ENCODE data around the gene ANKRD39.
"Not testable (repeated sequence)": the region's sequence is repeated elsewhere in the genome, so short reads cannot be mapped to it uniquely, and the experiment has no call there.

ANKRD39 gene, protein sequence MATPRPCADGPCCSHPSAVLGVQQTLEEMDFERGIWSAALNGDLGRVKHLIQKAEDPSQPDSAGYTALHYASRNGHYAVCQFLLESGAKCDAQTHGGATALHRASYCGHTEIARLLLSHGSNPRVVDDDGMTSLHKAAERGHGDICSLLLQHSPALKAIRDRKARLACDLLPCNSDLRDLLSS

DNA sequence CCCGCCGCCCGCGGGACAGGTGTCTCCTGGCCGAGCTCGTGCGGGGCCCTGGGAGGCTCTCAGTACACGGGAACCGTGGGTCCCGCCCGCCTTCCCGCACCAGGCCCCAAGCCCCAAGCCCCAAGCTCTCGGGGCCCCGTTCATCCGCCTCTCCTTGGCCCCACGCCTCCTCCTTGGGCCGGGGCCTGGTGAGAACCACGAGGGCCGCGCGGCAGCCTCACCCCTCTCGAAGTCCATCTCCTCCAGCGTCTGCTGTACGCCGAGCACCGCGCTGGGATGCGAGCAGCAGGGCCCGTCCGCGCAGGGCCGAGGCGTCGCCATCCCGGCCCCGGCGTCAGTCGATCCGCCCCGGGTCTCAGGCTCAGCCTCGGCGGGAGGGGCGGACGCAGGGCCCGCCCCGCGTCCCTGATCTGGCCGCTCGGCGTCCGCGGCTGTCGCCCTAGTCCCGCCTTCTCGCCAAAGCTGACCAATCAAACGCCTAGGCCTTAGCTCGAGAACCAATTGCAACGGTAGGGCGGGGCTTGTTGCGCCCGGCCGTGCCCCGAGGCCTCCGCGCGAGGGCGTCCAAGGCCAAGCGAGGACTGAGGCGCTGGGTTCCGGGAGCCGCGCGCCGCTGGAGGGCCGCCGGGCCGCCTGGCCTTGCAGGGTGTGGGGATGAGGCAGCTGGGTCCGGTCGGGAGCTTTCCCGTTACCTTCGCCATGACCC lies at the start of gene ANKRD39:
Gene ANKRD39, minus strand, starts transcription at position 350 of the 706 bp plus-strand sequence. Its CDS starts 29 bp downstream, at position 321.
- DNase-seq (ENCODE audit: low spot score), result peak; percentile 98

DNA sequence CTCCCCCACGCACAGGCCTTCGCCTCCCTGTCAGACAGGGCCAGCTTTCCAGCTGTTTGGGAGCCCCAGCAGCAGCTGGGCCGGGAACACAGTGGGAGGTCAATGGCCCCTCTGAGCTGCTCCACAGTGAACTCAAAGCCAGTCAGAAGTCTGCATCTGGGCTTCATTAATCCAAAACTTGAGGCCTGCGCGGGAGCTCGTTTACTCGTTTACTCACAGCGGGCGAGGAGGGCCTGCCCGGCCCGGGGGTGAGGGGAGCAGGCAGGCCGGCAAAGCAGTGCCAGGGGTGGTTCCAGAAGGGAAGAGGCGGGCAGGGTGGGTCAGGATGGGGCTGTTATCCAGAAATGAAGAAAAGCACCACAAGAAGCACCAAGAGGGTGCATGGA lies 48.9 kb upstream of the ANKRD39 start:
- DNase-seq (ENCODE audit: low spot score), result no peak

DNA sequence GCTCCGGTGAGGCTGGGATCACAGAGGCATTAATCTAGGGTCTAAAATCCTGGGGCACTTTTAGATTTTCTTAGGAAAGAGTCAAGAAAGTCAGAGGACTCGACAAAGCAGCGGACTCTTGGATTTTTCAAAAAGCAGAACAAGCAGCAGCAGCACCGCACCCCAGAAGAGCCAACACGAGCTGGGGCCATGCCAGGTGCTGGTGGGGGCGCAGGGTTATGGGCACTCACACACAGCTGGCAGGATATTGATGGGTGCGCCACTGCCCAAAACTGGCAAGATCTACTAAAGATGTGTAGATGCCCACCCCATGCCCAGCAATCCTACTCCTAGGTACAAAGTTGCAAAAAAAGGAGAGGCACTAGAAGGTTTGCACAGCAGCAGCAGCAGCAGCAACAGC lies 46.0 kb upstream of the ANKRD39 start:
- no peak for DNase-seq (ENCODE audit: low spot score)

DNA sequence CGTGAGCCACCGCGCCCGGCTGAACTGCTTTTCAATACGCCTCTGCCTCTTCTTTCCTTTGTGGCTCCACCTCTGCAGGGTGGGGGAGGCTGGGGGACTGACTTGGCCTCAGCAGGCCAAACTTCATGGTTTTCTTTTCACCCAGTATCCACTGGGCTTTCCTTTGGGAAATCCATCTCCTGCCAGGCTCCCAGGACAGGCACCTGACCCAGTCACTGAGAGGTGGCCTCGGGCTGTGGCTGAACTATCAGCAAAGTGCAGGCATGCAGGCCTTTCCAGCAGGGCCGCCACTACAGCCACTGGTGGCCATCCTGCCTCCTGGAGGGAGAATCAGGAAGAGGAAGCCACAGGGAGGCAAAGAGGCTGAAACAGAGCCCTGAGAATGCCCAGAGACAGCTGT lies 45.5 kb upstream of the ANKRD39 start:
- DNase-seq (ENCODE audit: low spot score), result no peak

DNA sequence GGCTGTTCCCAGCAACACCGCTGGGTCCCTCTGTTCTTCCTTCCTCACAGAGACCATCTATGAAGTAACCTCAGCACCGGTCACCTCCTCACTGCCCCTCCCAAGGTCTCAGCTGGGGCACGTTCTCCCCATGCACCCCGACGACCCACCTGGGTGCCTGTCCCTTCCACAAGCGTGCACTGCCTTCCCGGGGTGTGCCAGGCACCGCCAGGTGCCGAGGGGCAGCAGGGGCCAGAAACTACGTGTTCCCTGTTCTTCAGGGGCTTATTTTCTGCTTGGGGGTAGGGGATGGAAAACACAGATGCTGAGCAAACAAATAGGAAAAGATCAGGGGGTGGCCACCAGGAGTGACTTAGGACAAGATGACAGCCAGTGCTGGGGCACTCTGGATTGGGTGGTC lies 42.4 kb upstream of the ANKRD39 start:
- no peak for DNase-seq (ENCODE audit: low spot score)

DNA sequence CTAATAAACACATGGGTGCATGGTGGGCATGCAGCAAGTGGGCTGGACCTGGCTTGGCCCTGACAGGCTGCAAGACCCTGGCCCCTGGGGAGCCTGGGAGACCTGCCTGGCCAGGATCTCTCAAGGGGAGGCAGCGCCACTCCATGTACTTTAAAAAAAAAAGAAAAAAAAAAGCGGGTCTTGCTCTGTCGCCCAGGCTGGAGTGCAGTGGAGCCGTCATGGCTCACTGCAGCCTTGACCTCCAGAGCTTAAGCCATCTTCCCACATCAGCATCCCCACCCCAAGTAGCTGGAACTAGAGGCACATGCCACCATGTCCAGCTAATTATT lies 41.6 kb upstream of the ANKRD39 start:
- no peak for DNase-seq (ENCODE audit: low spot score)

DNA sequence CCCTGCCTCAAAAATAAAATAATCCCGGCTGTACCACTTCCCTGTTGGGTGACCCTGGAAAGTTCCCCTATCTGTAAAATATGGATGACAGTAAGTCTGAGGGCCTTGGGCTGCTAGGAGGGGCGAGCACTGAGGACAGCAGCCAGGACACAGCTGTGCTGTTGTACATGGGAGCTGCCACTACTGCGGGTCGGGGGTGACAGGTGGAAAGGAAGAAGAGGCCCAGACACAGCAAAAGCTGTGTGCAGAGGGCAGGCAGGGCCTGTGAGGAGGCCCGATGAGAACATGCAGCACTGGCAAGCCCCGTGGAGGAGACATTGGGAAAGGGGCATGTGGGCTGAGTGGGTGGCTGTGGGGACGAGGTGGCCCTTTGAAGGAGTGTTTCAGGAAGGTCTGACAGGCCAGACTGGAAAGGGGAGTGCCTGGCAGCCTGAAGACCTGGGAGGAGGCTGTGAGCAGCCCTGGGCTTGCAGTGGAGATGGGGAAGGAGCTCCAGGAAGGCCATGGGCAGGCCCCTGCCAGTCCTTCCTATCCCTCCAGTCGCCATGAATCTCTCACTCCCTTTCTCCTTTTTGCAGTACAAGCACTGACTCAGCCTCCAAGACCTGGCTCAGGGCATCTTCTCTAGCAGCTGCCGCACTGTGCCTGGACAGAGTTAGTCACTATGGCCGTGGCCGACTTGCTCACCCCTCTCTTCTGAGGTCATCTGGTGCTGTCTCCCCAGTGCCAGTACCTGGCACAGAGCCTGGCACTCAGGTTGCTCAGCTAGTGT lies 41.0 kb upstream of the ANKRD39 start:
- peak; percentile 90 for DNase-seq (ENCODE audit: low spot score)

DNA sequence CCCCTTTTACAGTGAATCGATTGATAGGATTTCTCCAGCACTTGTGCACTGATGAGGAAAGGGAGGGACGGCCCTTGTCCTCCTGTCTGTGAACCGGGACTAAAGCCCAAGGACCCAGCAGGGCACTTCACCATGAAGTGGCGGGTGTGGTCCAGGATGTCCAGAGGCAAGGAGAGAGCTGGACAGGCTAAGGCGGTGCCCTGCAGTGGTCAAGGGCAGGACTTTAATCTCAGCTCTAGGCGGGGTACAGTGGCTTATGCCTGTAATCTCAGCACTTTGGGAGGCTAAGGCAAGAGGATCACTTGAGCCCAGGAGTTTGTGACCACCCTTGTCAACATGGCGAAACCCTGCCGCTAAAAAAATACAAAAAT lies 40.3 kb upstream of the ANKRD39 start:
- DNase-seq (ENCODE audit: low spot score), result no peak

DNA sequence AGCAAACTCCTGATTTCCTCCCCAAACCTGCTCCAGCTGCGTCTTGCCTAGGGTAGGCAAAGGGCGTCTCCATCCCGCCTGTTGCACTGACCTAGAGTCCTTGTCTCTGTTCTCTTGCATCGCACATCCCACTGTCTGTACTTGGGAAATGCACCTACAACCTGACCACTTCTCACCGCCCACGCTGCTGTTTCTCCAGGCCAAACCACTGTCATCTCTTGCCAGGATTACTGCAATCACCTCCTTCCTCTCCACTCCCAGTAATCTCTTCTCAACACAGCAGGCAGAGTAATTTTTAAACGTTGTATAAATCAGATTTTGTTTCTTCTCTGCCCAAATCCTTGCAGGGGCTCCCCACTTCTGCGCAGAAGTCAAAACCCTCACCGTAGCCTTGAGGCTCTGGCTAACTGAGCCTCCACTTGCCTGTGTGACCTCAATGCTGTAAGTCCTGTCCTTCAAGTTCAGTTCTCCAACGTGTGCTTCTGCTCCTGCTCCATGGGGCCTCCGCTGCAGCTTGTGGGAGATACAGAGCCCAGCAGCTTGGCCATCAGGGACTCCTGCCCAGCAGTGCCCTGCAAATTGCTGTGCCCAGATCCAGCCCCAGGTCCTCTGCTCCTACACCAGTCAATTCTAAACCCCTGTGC lies 39.8 kb upstream of the ANKRD39 start:
- no peak for DNase-seq (ENCODE audit: low spot score)

DNA sequence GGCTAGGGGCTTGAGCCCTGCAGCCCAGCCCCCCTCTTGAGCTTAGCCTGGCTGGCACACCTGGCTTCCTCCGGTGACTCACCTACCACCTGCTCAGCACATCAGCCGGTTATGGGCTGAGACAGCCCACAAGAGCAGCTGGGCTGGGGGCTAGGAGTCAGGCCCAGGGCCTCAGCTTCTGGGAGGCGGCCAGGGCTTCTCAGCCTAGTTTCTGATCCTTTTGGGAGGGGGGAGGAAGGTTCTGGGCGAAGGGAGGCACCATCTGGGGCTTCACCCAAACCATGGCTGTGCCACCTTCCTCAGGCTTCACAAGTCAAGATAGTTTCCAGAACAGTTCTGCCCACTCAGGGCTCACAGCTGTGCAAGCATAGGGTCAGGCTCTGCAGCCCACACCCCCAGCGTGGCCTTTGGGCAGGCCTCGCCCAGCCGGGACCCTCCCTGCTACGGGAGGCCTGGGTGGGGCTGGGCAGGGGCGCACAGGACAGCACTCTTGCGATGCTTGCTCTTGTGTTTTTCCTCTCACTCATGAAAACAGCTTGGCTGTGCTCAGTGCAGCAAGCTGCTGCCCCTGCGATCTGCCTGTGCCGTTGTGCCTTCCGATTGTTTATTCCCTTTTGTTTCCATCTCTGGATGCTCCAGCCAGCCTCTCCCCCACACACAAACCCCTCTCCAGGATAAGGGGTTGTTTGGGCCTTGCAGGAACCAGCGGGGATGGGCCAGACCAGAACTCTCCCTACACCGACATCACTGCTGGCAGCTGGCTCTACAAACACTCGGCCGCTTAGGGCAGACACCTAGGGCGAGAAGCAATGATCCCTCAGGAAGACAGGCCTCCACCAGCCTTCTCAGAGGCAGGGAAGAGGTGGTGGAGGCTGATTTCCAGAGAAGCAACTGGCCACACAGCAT lies 38.2 kb upstream of the ANKRD39 start:
- peak; percentile 58 for DNase-seq (ENCODE audit: low spot score)

DNA sequence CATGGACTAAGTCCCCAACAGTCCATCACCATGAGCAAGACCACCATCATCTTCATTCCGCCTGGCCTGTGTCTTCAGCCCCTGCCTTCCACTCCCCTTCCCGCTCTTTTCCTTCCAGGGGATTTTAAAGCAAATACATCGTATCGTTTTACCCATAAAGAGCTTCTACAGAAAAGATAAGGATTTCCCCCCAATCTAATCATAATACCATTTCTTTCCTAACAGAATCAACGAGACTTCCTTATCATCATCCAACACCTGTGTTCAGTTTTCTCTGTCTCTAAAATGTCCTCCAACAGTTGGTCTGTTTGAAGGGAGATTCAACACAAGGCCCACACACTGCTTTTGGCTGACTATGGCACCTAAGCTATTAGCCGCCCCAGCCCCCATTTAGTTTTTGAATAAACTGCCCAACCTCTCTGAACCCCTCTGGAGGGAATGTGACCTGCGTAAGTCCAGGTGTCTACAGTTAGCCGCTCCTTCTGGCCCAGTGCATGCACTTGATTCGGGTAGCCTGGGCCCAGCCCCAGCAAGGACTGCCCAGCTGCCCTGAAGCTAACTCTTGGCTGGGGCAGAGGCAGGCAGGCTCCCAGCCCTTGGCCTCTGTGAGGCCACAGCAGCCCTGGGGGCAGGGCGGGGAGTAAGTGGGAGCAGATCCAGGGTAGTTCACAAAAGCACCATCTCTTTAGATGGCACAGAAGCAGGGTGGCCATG lies 37.4 kb upstream of the ANKRD39 start:
- DNase-seq (ENCODE audit: low spot score), result no peak

DNA sequence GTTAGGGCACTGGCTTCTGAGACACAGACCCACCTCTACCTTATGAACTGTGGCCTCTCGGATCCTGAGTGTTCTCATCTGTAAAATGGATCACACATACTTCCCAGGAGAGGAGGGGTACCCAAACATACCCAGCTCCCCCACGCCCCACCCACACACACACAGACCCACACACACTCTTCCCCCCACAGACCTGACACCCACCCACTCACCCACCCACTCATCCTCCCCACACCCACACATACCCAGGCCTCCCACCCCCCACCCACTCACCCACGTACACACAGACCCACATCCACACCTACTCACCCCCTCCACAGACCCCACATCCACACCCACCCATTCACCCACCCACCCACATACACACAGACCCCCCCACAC lies 36.3 kb upstream of the ANKRD39 start:
- no peak for DNase-seq (ENCODE audit: low spot score)

DNA sequence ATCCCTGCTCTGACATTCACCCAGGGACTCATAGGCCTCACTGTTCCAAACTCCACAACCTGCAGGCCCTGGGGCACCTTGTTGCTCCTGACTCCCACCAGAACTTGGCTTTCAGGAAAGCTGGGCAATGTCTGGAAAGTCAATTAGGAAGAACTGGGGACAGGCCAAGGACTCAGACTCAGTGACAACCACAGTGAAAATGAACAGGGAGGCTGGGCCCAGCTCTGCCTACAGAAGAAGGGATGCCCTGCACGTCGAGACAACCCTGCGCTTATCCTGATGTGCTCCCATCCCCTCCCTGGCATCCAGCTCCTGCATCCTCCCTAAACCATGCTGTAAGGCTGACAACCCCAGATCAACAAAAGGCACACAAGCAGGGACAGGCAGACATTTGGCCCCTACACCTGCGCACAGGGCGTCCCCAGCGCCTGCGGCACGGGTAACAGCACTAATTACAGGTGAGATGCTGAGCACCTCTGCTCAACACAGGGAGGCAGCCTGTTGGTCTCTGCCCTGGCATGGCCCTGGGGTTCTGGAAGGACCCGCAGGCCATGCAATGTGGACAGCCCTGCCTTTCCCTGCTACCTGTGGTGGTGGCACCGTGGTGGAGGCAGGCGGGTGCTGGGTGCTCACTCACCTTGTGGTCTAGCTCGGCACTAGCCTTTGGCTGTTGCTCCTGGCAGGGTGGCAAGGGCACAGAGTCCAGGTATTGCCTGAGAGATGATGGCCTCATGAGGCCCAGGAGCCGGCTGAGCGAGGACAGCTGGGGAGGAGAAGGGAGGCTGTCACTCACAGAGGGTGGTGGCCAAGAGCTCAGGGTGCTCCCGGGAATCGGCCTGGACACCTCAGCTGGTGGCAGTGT lies 35.7 kb upstream of the ANKRD39 start:
- no peak for DNase-seq (ENCODE audit: low spot score)

DNA sequence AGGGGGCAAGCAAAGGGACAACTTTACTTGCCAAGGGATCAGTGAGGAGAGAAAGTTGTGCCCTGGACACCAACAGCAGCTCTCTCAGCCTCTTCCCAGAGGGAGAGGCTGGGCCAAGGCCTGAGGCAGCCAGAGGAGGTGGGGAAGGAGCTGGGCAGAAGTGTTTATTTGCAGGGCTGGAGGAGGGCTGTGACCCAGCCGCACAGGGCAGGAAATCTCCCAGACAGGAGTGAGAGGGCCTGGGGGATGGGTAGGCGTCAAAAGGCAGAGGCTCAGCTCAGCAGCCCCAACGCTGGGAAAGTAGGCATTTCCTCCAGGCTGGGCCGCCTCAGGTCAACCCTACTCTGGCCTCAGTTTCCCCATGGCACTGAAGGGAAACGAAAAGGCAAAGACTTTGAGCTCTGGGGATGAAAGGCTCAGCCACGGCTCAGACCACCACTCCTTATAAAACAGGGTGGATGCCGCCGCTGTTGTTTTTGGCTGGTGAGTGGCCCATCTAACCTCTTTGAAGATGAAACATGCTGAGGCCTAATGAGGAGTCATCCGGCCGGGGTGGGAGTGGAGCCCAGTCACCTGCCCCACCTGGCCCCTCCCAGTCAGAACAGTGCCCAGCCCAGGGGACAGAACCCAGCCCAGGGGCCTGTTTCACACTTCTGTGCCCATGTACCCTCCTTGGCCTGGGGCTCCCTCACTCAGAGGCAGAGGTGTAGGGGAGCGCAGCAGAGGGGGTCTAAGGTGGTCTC lies 33.9 kb upstream of the ANKRD39 start:
- peak; percentile 30 for DNase-seq (ENCODE audit: low spot score)

DNA sequence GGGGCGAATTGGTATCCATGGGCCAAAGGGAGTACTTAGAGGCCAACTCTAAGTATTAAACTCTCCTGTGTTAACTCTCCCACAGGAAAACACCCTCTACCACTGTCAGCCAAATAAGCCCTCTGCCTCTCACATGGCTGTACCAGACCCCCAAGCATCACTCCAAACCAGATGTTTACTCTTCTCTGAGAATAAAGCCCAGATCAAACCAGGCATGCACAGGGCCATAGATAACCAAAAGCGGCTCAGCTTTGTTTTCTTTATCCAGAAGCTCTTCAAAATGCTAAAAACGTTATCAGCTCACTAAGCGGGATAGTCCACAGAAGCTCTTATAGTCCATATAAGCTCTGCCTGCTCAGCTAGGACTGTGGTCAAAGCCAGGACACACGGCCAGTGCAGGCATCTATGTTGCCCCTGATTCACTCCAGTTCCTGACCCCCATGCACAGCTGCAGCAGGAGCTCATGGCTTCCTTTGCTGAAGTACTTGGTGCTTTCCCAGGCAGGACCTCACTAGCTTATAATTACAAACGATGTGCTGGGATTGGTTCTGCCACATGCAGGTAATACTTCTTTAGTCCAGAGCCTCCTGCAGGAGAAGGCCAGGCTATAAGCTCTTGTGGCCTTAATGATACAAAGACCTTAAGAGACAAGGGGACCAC lies 33.0 kb upstream of the ANKRD39 start:
- no peak for DNase-seq (ENCODE audit: low spot score)

DNA sequence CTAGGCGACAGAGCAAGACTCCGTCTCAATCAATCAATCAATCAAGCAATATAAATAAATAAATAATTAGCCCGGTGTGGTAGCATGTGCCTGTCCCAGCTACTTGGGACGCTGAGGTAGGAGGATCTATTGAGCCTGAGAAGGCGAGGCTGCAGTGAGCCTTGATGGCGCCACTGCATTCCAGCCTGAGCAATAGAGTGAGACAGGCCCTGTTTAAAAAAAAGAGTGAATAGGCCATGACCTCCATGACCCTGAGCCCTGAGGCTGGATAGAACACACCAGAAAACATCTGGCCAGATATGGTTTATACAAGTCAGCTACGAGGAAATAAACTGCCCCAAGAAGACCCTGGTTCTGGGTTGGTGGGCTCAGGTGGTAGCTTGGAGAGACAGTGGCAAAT lies 32.4 kb upstream of the ANKRD39 start:
- DNase-seq (ENCODE audit: low spot score), result no peak

DNA sequence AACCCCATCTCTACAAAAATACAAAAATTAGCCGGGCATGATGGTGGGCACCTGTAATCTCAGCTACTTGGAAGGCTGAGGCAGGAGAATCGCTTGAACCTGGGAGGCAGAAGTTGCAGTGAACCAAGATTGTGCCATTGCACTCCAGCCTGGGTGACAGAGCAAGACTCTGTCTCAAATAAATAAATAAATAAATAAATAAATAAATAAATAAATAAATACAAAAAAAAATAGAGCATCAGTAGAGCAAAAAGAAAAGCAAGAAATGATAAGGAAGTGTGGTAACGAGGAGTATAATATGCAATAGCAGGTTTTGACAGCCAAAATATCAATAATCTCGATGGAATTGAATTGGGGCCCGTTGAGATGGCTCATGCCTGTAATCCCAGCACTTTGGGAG lies 31.7 kb upstream of the ANKRD39 start:
- not testable (repeated sequence) for DNase-seq (ENCODE audit: low spot score)

DNA sequence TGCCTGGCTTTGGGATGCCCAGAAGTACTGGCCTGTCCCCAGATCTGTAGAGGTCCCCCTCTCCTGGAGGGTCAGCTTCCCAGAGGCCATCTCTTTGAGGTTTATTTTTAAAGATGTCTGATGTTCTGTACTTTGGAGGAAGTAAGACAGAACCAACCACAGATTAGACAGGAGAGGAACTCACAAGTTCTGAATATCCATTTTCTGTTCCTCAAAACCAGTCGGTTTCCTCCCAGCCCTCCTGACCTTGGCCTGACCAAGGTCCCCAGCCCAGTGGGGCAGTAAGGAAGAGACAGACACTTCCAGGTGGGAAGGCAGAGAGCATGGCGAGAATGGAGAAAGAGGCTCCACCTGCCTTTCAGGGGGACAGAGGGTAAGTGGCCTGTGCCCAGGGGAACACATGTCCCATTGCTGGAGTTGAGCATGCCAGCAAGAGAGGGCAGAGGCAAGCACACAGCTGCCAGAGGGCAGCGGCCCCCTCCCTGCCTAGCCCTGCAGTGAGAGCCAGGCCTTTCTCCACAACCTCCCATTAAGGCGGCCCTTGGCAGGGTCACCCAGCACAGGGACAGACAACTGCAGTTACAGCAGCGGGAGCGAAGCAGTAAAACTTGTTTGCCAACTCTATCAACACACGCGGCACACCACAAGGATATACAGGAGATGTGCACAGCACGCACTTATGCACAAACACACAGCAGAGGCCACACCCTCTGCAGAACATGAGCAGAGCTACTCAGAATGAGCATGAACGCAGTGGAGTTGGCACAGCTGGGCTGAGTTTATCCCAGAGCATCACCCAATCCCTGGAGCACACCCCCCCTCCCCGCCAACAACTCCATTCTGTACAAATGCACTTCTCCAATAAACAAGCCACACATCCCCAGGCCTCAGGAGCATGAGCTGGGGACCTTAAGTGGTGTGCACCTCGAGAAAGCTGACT lies 30.5 kb upstream of the ANKRD39 start:
- no peak for DNase-seq (ENCODE audit: low spot score)
